Panc1 (cell line): Measurements from ENCODE around the gene JUND. TPM values are rescaled to one million over a fixed set of nuclear protein-coding genes. Genes with fewer than 3 reads are reported as not detected.

Experiments used
- ATAC-seq: fragments of 200-7000 bp; cut with Tn5 transposase; 2 replicates; pipeline ENCODE4 v1.9.1; 2020; ENCODE audit warnings: mild to moderate bottlenecking, moderate library complexity
- BruUV-seq: library from RNA; stranded (reverse); fragments of 400-500 nt; replicated peaks from 2 replicates; lab custom pipeline; 2021; lab: Mats Ljungman, UMichigan
- CTCF ChIA-PET: fragments of 300-600 bp; sonication (Branson Sonifier 250); formaldehyde crosslinking; loops from one replicate; lab custom pipeline; 2022; ENCODE audit warnings: antibody characterized with exemption; lab: Charles Lee
- POLR2A ChIA-PET: fragments of 300-600 bp; sonication (Branson Sonifier 250); formaldehyde crosslinking; loops from one replicate; lab custom pipeline; 2022; ENCODE audit warnings: antibody characterized with exemption; lab: Charles Lee
- DNase-seq: peaks from one replicate; pipeline ENCODE4 v3.0.0-alpha.2; 2010; ENCODE audit warnings: low read depth, low spot score
- H3K27ac ChIP-seq: 2 replicates; pipeline ENCODE4 v1.5.1; 2011; ENCODE audit warnings: mild to moderate bottlenecking, low read length, inconsistent platforms
- H3K27me3 ChIP-seq: fragments of 200-500 bp; sonication (Bioruptor generic); 2 replicates; pipeline ENCODE4 v1.6.0; 2014; ENCODE audit warnings: low read length, inconsistent platforms; ENCODE audit not compliant: control insufficient read depth, insufficient read depth
- H3K36me3 ChIP-seq: fragments of 200-500 bp; sonication (Bioruptor generic); 2 replicates; pipeline ENCODE4 v1.5.1; 2014; ENCODE audit warnings: inconsistent platforms, mild to moderate bottlenecking, low read length, moderate library complexity; ENCODE audit not compliant: control insufficient read depth, insufficient read depth
- H3K4me1 ChIP-seq: 2 replicates; pipeline ENCODE4 v1.5.1; 2011; ENCODE audit warnings: inconsistent platforms, mild to moderate bottlenecking, low read length, moderate library complexity; ENCODE audit not compliant: control insufficient read depth, insufficient read depth
- H3K4me3 ChIP-seq, 2 experiments: 2 replicates each; pipeline ENCODE4 v1.5.1; 2011 to 2012; ENCODE audit warnings: low read depth in 2 of 2, low read length in 2 of 2, mild to moderate bottlenecking in 2 of 2, inconsistent platforms in 1 of 2, moderate library complexity in 1 of 2
- H3K9me3 ChIP-seq: fragments of 200-500 bp; sonication (Bioruptor generic); 2 replicates; pipeline ENCODE4 v1.5.1; 2014; ENCODE audit warnings: low read depth, mild to moderate bottlenecking, inconsistent platforms, low read length, moderate library complexity; ENCODE audit not compliant: control insufficient read depth, insufficient read depth
- POLR2AphosphoS5 ChIP-seq: IDR thresholded peaks from 2 replicates; pipeline ENCODE4 v1.6.1; 2012; ENCODE audit warnings: mild to moderate bottlenecking, low read depth, low read length, moderate library complexity
- REST ChIP-seq, 2 experiments: IDR thresholded peaks; 2 replicates each; pipeline ENCODE4 v1.6.1; 2011 to 2012; ENCODE audit warnings: low read depth in 2 of 2, control low read depth in 1 of 2, low read length in 1 of 2, mild to moderate bottlenecking in 1 of 2, moderate library complexity in 1 of 2; ENCODE audit not compliant: insufficient read depth in 1 of 2
- SIN3A ChIP-seq: IDR thresholded peaks from 2 replicates; pipeline ENCODE4 v1.6.1; 2012; ENCODE audit warnings: low read depth, mild to moderate bottlenecking, low read length, moderate library complexity, borderline replicate concordance; ENCODE audit not compliant: insufficient read depth
- TCF7L2 ChIP-seq: IDR thresholded peaks from 2 replicates; pipeline ENCODE4 v1.6.1; 2011; ENCODE audit warnings: mild to moderate bottlenecking, low read depth, low read length, inconsistent platforms
- in situ Hi-C: cut with HindIII; loops from 2 replicates; pipeline ENCODE4 v1.10.0; 2016; ENCODE audit warnings: low sequenced_read_pairs, low pct_unique_long_range_greater_than_20kb
- intact Hi-C: fragments of 100-400 bp; cut with micrococcal nuclease; formaldehyde crosslinking; loops from one replicate; pipeline ENCODE4 v1.10.0; 2022; ENCODE audit not compliant: unreplicated experiment
- total RNA-seq: library from RNA; stranded (reverse); gene quantifications from one replicate; pipeline ENCODE4 v1.2.1, GENCODE V29; 2021; ENCODE audit not compliant: unreplicated experiment
- TF ChIP-seq, protein P1 (sequence below): fragments of 450-650 bp; IDR thresholded peaks from 2 replicates; pipeline ENCODE4 v1.5.1; 2017; ENCODE audit warnings: mild to moderate bottlenecking

The JUND gene
- total RNA-seq, 1 experiment from 2014 or later = 130 TPM

DNA sequence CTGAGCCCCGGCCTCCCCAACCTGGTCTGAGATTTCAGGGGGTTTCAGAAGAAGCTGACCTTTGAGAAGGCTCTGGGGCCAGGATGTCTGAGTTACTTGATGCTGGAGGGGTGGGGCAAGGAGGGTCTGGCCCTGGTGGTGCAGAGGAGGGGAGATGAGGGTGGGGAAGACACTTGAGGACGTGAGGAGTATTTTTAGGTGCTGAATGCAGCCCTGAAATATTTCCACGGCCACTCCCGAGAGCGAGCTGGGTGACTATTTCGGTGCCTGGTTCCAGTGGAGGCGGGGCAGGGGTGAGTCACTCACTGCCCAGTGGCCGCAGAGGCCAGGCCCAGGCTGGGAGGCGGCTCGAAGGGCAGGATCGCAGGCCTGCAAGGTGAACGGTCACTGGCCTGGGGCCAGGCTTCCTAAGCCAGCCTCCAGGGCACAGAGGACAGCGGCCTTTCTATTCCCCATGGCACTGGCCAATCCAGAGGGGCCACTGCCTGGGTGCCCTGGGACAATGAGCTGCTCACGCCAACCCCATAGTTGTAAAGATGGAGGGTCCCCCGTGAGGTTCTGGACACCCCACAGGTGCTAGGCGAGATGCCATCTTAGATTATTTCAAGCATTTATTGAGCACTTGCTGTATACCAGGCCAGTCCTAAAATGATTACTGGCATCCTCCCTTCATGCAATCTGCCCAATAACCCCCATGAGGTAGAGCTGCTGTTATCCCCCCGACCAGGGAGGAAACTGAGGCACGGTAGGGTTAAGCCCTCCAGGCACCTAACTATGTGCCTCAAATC lies 19.7 kb upstream of the JUND start:
- no peak for DNase-seq
- intact Hi-C loops = no loop called here

GRCh38 chr19:18299654-18300053 lies 18.2 kb upstream of the JUND start:
- in situ Hi-C loops = no loop called here
- intact Hi-C loops = no loop called here

More for the DNA sequence above, 19.7 kb upstream of the JUND start:
- in situ Hi-C loops = no loop called here
- H3K27ac ChIP-seq = peak overlapping the region; percentile 79
- POLR2A ChIA-PET = interaction anchor here (1.2 kb wide), 1 partner anchor 20 kb away, joined by 3 read pairs; the partner anchor contains the start of gene JUND
- no peak; the same call in 1 of the 2 replicates for TF ChIP-seq TCF7L2
- TF ChIP-seq POLR2AphosphoS5 = no peak; the same call in 1 of the 2 replicates
- TF ChIP-seq SIN3A = no peak
- TF ChIP-seq, protein P1, sequence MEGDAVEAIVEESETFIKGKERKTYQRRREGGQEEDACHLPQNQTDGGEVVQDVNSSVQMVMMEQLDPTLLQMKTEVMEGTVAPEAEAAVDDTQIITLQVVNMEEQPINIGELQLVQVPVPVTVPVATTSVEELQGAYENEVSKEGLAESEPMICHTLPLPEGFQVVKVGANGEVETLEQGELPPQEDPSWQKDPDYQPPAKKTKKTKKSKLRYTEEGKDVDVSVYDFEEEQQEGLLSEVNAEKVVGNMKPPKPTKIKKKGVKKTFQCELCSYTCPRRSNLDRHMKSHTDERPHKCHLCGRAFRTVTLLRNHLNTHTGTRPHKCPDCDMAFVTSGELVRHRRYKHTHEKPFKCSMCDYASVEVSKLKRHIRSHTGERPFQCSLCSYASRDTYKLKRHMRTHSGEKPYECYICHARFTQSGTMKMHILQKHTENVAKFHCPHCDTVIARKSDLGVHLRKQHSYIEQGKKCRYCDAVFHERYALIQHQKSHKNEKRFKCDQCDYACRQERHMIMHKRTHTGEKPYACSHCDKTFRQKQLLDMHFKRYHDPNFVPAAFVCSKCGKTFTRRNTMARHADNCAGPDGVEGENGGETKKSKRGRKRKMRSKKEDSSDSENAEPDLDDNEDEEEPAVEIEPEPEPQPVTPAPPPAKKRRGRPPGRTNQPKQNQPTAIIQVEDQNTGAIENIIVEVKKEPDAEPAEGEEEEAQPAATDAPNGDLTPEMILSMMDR = no peak
- TF ChIP-seq REST (IDR thresholded peaks at IDR 0.05; ENCODE audit: insufficient read depth in 1 of 2, low read depth in 2 of 2, low read length in 1 of 2) = no peak
- CTCF ChIA-PET = no interaction called here
- peaks cover 37% of the 10 kb centered on the region for H3K4me1 ChIP-seq
- no peaks in the 10 kb centered on the region for H3K9me3 ChIP-seq
- no peak overlapping the region for H3K4me3 ChIP-seq
- H3K36me3 ChIP-seq = no peaks in the 10 kb centered on the region
- BruUV-seq = no TSS peak
- ATAC-seq = peak; percentile 82
- no peaks in the 10 kb centered on the region for H3K27me3 ChIP-seq

More at GRCh38 chr19:18299654-18300053, 18.2 kb upstream of the JUND start:
- BruUV-seq = no TSS peak
- no peak for ATAC-seq
- Histone ChIP-seq H3K27me3 (no peaks in the 10 kb centered on the region), H3K4me3 (no peak overlapping the region), H3K9me3 (no peaks in the 10 kb centered on the region), H3K36me3 (no peaks in the 10 kb centered on the region), H3K4me1 (peaks cover 29% of the 10 kb centered on the region), H3K27ac (no peak overlapping the region)
- TF ChIP-seq SIN3A (no peak), TCF7L2 (no peak), POLR2AphosphoS5 (no peak), REST (IDR thresholded peaks at IDR 0.05; ENCODE audit: insufficient read depth in 1 of 2, low read depth in 2 of 2, low read length in 1 of 2) (no peak)
- TF ChIP-seq, protein P1 = no peak
- POLR2A ChIA-PET = interaction anchor here (0.6 to 1.2 kb wide), 3 partner anchors 18 to 411 kb away, joined by 3 read pairs; partner anchors contain the start of gene JUND
- DNase-seq = no peak
- CTCF ChIA-PET = no interaction called here
